Right atrium auricular region (tissue), 2 donors: Measurements from ENCODE around the gene MAPK8. TPM values are rescaled to one million over a fixed set of nuclear protein-coding genes. Genes with fewer than 3 reads are reported as not detected.
A peak's percentile ranks its signal among the peaks of the same experiment; 100 is the strongest.
"Not testable (repeated sequence)": the region's sequence is repeated elsewhere in the genome, so short reads cannot be mapped to it uniquely, and the experiment has no call there.

Experiments
- DNase-seq: peaks from one replicate; pipeline ENCODE4 v3.0.0-alpha.2; 2019; ENCODE audit warnings: low spot score
- H3K27ac ChIP-seq, 2 donors: fragments of 200-600 bp; sonication (generic); 1 replicate in 1 of 2; 2 replicates in 1 of 2; pipeline ENCODE4 v1.5.1; 2016 to 2019
- H3K27me3 ChIP-seq, 2 donors: fragments of 200-600 bp; sonication (generic); one replicate each; pipeline versions ENCODE4 v1.5.1 to v1.6.0; 2017 to 2019
- H3K36me3 ChIP-seq: fragments of 200-600 bp; sonication (generic); one replicate; pipeline ENCODE4 v1.5.1; 2016
- H3K4me1 ChIP-seq, 2 donors: fragments of 200-600 bp; sonication (generic); one replicate each; pipeline versions ENCODE4 v1.5.1 to v1.6.0; 2017 to 2019
- H3K4me3 ChIP-seq, 2 donors: fragments of 200-600 bp; sonication (generic); 1 replicate in 1 of 2; 2 replicates in 1 of 2; pipeline ENCODE4 v1.5.1; 2017 to 2019; ENCODE audit warnings: mild to moderate bottlenecking in 1 of 2, moderate library complexity in 1 of 2
- H3K9me3 ChIP-seq, 2 donors: fragments of 200-600 bp; sonication (generic); one replicate each; pipeline ENCODE4 v1.5.1; 2019
- CTCF ChIP-seq, 2 donors: fragments of 200-600 bp; sonication (generic); IDR thresholded peaks; one replicate each; pipeline ENCODE4 v1.5.1; 2019; ENCODE audit warnings: antibody characterized with exemption in 2 of 2
- total RNA-seq, 2 donors: library from RNA; depleted of rRNA; stranded (reverse); fragments of >200 nt; gene quantifications; one replicate each; pipeline ENCODE4 v1.1.0, GENCODE V29; 2016

Gene MAPK8
- total RNA-seq, 2 donors from 2014 or later, result 22.3 to 26.5 TPM

- H3K4me3 ChIP-seq, result no peak overlapping the region
- no peak for DNase-seq
- H3K4me1 ChIP-seq, result no peaks in the 10 kb centered on the region
- no peak for TF ChIP-seq CTCF (IDR thresholded peaks at IDR 0.05)
- H3K36me3 ChIP-seq, result no peaks in the 10 kb centered on the region
- peak overlapping the region in 1 of 2 donors; percentile 82 for H3K27ac ChIP-seq
- no peaks in the 10 kb centered on the region for H3K27me3 ChIP-seq
- no peaks in the 10 kb centered on the region for H3K9me3 ChIP-seq
These were observed 33.8 kb upstream of the MAPK8 start for GRCh38 chr10:48272682-48273081.

GRCh38 chr10:48273741-48274140, 32.7 kb upstream of the MAPK8 start:
- H3K9me3 ChIP-seq, result no peaks in the 10 kb centered on the region
- no peaks in the 10 kb centered on the region for H3K4me1 ChIP-seq
- no peaks in the 10 kb centered on the region for H3K27me3 ChIP-seq
- DNase-seq, result no peak
- no peaks in the 10 kb centered on the region for H3K36me3 ChIP-seq
- H3K27ac ChIP-seq, result peak overlapping the region; percentile 47 to 82
- TF ChIP-seq CTCF (IDR thresholded peaks at IDR 0.05), result no peak
- H3K4me3 ChIP-seq, result peak overlapping the region; percentile 25 to 27

- DNase-seq, result no peak
These were observed 31.8 kb upstream of the MAPK8 start, which contains the start of gene FRMPD2 for GRCh38 chr10:48274636-48275035. TSS of gene FRMPD2 (minus strand) at chr10:48274696. CDS start at chr10:48274567, 129 bp downstream.

GRCh38 chr10:48277093-48277492, 29.4 kb upstream of the MAPK8 start:
- no peaks in the 10 kb centered on the region for H3K9me3 ChIP-seq
- no peaks in the 10 kb centered on the region for H3K36me3 ChIP-seq
- H3K27ac ChIP-seq, result no peak overlapping the region
- no peak for DNase-seq
- H3K27me3 ChIP-seq, result no peaks in the 10 kb centered on the region
- TF ChIP-seq CTCF (IDR thresholded peaks at IDR 0.05), result no peak
- no peaks in the 10 kb centered on the region for H3K4me1 ChIP-seq
- no peak overlapping the region for H3K4me3 ChIP-seq

More at GRCh38 chr10:48274636-48275035, 31.8 kb upstream of the MAPK8 start, which contains the start of gene FRMPD2:
- H3K4me3 ChIP-seq, result peak within 1 kb of the TSS; percentile 25 to 27
- H3K36me3 ChIP-seq, result no peaks in the 10 kb centered on the region
- H3K4me1 ChIP-seq, result no peaks in the 10 kb centered on the region
- TF ChIP-seq CTCF (IDR thresholded peaks at IDR 0.05), result no peak
- no peaks in the 10 kb centered on the region for H3K9me3 ChIP-seq
- H3K27me3 ChIP-seq, result no peaks in the 10 kb centered on the region
- H3K27ac ChIP-seq, result peak within 1 kb of the TSS; percentile 47 to 82

- Histone ChIP-seq H3K4me3 (no peak overlapping the region), H3K36me3 (no peaks in the 10 kb centered on the region), H3K27ac (no peak overlapping the region), H3K27me3 (no peaks in the 10 kb centered on the region), H3K4me1 (no peaks in the 10 kb centered on the region), H3K9me3 (peaks cover 0 to 6% of the 10 kb centered on the region in 2 donors)
- no peak for TF ChIP-seq CTCF (IDR thresholded peaks at IDR 0.05)
- DNase-seq, result no peak
These were observed 27.3 kb upstream of the MAPK8 start for GRCh38 chr10:48279081-48279751.

- H3K27ac ChIP-seq, DNase-seq, H3K27me3 ChIP-seq, H3K4me1 ChIP-seq, H3K9me3 ChIP-seq, H3K36me3 ChIP-seq, H3K4me3 ChIP-seq: not testable (repeated sequence)
These were observed 24.8 kb upstream of the MAPK8 start for GRCh38 chr10:48281697-48282096.
